ENCODE data around the gene ATG13.
A peak's percentile ranks its signal among the peaks of the same experiment; 100 is the strongest.

The ATG13 gene

DNA sequence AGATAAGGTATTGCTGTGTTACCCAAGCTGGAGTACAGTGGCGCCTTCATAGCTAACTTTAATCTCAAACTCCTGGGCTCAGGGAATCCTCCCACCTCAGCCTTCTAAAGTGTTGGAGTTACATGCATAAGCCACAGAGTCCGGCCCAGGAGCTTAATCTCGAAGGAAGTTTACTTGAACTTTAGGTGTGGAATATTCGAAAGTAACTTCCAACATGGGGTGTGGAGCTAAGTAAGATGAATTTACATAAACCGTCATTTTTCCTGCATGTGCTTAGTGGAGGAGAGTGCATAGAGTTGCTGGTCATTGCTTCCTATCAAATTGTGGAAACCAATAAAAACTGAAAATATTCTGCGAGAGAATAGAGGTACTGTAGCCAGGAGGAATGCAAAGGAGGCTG is 1.5 kb downstream of the ATG13 start:
- H3K27ac ChIP-seq: peak overlapping the region in 1 of 2 donors; percentile 91
- TF ChIP-seq, protein P1, sequence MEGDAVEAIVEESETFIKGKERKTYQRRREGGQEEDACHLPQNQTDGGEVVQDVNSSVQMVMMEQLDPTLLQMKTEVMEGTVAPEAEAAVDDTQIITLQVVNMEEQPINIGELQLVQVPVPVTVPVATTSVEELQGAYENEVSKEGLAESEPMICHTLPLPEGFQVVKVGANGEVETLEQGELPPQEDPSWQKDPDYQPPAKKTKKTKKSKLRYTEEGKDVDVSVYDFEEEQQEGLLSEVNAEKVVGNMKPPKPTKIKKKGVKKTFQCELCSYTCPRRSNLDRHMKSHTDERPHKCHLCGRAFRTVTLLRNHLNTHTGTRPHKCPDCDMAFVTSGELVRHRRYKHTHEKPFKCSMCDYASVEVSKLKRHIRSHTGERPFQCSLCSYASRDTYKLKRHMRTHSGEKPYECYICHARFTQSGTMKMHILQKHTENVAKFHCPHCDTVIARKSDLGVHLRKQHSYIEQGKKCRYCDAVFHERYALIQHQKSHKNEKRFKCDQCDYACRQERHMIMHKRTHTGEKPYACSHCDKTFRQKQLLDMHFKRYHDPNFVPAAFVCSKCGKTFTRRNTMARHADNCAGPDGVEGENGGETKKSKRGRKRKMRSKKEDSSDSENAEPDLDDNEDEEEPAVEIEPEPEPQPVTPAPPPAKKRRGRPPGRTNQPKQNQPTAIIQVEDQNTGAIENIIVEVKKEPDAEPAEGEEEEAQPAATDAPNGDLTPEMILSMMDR (IDR thresholded peaks at IDR 0.05): no peak
- H3K4me3 ChIP-seq: peak overlapping the region; percentile 84 to 86
- peaks cover 0 to 50% (median 26%) of the 10 kb centered on the region in 4 donors for H3K4me1 ChIP-seq
- no peak for DNase-seq
- peaks cover 0 to 36% (median 22%) of the 10 kb centered on the region in 3 donors for H3K36me3 ChIP-seq
- intact Hi-C loops (cut with DNase I; ENCODE audit: low total_unique reads): loop anchor here (10.0 kb wide), 2 partner anchors 96 to 224 kb away; partner anchors contain the start of genes CHRM4 and F2
- no peaks in the 10 kb centered on the region for H3K27me3 ChIP-seq
- no peaks in the 10 kb centered on the region for H3K9me3 ChIP-seq

DNA sequence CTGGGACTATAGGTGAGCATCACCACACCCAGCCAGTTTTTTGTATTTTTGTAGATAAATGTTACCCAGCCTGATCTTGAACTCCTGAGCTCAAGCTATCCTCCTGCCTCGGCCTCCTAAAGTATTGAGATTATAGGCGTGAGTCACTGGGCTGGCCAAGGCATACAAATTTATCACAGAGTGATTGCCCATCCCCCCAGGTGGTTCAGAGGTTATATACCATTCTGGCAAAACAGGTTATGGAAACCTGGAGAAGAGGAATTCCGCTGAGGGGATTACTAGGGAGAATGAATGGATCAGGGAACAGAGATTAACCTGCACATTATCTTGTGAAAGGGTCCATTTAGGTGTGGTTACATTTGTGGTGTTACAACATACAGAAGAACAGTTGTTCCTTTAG is 8.1 kb downstream of the ATG13 start:
- Histone ChIP-seq H3K27ac (no peak overlapping the region), H3K9me3 (no peaks in the 10 kb centered on the region), H3K4me3 (no peak overlapping the region), H3K27me3 (no peaks in the 10 kb centered on the region), H3K4me1 (peaks cover 0 to 7% (median 4%) of the 10 kb centered on the region in 4 donors), H3K36me3 (peaks cover 19 to 77% (median 67%) of the 10 kb centered on the region in 3 donors)
- intact Hi-C loops (cut with DNase I; ENCODE audit: low total_unique reads): no loop called here
- no peak for DNase-seq
- TF ChIP-seq, protein P1 (IDR thresholded peaks at IDR 0.05): no peak

DNA sequence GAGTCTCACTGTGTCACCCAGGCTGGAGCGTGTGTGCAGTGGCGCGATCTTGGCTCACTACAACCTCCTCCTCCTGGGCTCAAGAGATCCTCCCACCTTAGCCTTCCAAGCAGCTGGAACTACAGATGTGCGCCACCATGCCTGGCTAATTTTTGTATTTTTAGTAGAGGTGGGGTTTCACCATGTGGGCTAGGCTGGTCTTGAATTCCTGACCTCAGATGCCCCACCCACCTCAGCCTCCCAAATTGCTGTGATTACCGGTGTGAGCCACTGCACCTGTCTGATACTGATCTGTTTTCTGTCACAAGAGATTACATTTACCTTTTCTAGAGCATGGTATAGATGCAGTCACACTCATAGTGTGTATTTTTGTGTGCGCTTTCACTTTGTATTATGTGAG is 11.6 kb downstream of the ATG13 start:
- Histone ChIP-seq H3K27ac (no peak overlapping the region), H3K27me3 (no peaks in the 10 kb centered on the region), H3K4me3 (no peak overlapping the region), H3K9me3 (no peaks in the 10 kb centered on the region), H3K4me1 (peaks cover 0 to 4% (median 0%) of the 10 kb centered on the region in 4 donors), H3K36me3 (peaks cover 34 to 82% (median 57%) of the 10 kb centered on the region in 3 donors)
- TF ChIP-seq, protein P1 (IDR thresholded peaks at IDR 0.05): no peak
- intact Hi-C loops (cut with DNase I; ENCODE audit: low total_unique reads): no loop called here
- DNase-seq: no peak

DNA sequence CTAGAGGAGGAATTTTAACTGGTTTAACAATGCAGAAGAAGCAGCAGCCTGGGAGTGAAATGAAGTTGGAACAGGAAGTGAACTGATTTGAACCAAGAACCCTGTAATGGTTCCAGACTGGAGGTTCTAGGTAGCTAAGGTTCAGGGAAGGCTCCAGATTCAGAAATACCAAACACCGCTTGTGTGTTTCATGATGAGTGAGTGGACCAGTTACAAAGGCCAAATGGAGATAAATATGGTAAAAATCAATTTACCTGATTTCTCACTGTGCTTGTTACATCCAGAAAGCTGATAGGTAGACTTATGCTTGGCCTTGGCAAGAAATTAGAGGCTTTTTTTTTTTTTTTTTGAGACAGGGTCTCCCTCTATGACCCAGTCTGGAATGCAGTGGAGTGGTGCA is 12.9 kb downstream of the ATG13 start:
- no peak for DNase-seq
- intact Hi-C loops (cut with DNase I; ENCODE audit: low total_unique reads): no loop called here
- Histone ChIP-seq H3K4me3 (no peak overlapping the region), H3K36me3 (peaks cover 33 to 82% (median 51%) of the 10 kb centered on the region in 3 donors), H3K27me3 (no peaks in the 10 kb centered on the region), H3K9me3 (no peaks in the 10 kb centered on the region), H3K4me1 (peaks cover 0 to 4% (median 0%) of the 10 kb centered on the region in 4 donors), H3K27ac (no peak overlapping the region)
- TF ChIP-seq, protein P1 (IDR thresholded peaks at IDR 0.05): no peak

DNA sequence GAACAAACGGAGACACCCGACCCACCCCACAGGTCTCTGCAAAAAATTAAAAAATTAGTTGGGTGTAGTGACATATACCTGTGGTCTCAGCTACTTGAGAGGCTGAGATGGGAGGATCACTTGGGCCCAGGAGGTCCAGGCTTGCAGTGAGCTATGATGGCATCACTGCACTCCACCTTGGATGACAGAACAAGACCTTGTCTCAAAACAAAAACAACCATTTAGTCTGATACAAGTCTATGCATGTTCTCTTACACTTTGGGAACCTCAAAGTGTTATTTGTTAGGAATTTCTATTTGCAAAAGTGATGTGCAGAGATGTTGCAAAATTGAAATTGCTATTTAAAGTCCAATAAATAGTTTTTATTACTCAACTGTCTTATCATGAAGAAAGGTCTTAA is 14.3 kb downstream of the ATG13 start:
- peaks cover 19 to 81% (median 42%) of the 10 kb centered on the region in 3 donors for H3K36me3 ChIP-seq
- no peaks in the 10 kb centered on the region for H3K27me3 ChIP-seq
- H3K27ac ChIP-seq: no peak overlapping the region
- DNase-seq: no peak
- peaks cover 0 to 4% (median 0%) of the 10 kb centered on the region in 4 donors for H3K4me1 ChIP-seq
- intact Hi-C loops (cut with DNase I; ENCODE audit: low total_unique reads): no loop called here
- H3K9me3 ChIP-seq: no peaks in the 10 kb centered on the region
- TF ChIP-seq, protein P1 (IDR thresholded peaks at IDR 0.05): no peak
- no peak overlapping the region for H3K4me3 ChIP-seq

DNA sequence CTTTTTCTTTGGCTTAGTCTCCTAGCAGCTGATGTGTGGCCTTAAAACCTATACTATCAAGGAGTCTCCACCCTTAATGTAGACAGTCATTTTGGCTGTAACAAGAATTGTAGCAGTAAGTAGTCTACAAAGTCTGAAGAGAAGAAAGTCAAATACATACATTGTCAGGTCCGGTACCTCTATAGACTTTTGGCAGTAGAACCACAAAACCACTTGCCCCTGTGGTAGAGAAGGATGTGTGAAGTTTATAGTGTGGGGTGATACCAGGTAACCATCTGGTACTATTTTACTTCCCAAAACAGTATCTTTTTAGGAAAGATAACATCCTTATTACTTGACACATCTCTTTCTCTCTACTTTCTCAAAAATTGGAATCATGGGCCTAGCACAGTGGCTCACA is 15.1 kb downstream of the ATG13 start:
- Histone ChIP-seq H3K4me1 (no peaks in the 10 kb centered on the region), H3K27me3 (no peaks in the 10 kb centered on the region), H3K9me3 (no peaks in the 10 kb centered on the region), H3K4me3 (no peak overlapping the region), H3K27ac (no peak overlapping the region), H3K36me3 (peaks cover 16 to 74% (median 33%) of the 10 kb centered on the region in 3 donors)
- TF ChIP-seq, protein P1 (IDR thresholded peaks at IDR 0.05): no peak
- DNase-seq: no peak
- intact Hi-C loops (cut with DNase I; ENCODE audit: low total_unique reads): no loop called here
